Kidney (tissue), 14 donors: ENCODE measurements around the gene PPP1R9B. TPM values are rescaled to one million over a fixed set of nuclear protein-coding genes. Genes with fewer than 3 reads are reported as not detected.
A peak's percentile ranks its signal among the peaks of the same experiment; 100 is the strongest.

Source experiments
- DNase-seq, 5 donors: peaks; one replicate each; pipeline ENCODE4 v3.0.0-alpha.2; 2013 to 2020
- FAIRE-seq: peaks from 2 replicates; lab custom pipeline; 2012; peaks lifted over from hg19 to GRCh38; lab: Jason Lieb, UNC
- H3K27ac ChIP-seq, 2 donors: one replicate each; pipeline ENCODE4 v1.7.0; 2013; ENCODE audit warnings: low read depth in 2 of 2, low read length in 2 of 2, inconsistent platforms in 1 of 2
- H3K27me3 ChIP-seq: one replicate; pipeline ENCODE4 v1.7.1; 2013; ENCODE audit warnings: low read length, inconsistent platforms; ENCODE audit not compliant: control insufficient read depth, insufficient read depth
- H3K36me3 ChIP-seq, 3 donors: one replicate each; pipeline versions ENCODE4 v1.7.0 to v1.7.1; 2013; ENCODE audit warnings: low read length in 3 of 3, control low read depth in 1 of 3, inconsistent platforms in 1 of 3; ENCODE audit not compliant: insufficient read depth in 3 of 3, control insufficient read depth in 2 of 3
- H3K4me1 ChIP-seq, 3 donors: one replicate each; pipeline versions ENCODE4 v1.7.0 to v1.7.1; 2013; ENCODE audit warnings: low read length in 3 of 3, inconsistent platforms in 1 of 3, low read depth in 1 of 3; ENCODE audit not compliant: control insufficient read depth in 2 of 3, insufficient read depth in 2 of 3
- H3K4me3 ChIP-seq, 3 donors: one replicate each; pipeline versions ENCODE4 v1.7.0 to v1.8.1; 2013; ENCODE audit warnings: low read length in 3 of 3, control low read depth in 1 of 3, inconsistent platforms in 1 of 3
- H3K9ac ChIP-seq, 3 donors: one replicate each; pipeline versions ENCODE4 v1.7.0 to v1.7.1; 2013; ENCODE audit warnings: low read length in 3 of 3, control low read depth in 1 of 3, inconsistent platforms in 1 of 3
- H3K9me3 ChIP-seq, 3 donors: one replicate each; pipeline versions ENCODE4 v1.7.0 to v1.7.1; 2013; ENCODE audit warnings: low read length in 3 of 3, control low read depth in 1 of 3, inconsistent platforms in 1 of 3; ENCODE audit not compliant: control insufficient read depth in 2 of 3, insufficient read depth in 1 of 3
- intact Hi-C: fragments of 100-400 bp; cut with DNase I; formaldehyde crosslinking; loops from one replicate; pipeline ENCODE4 v1.11.1; 2022
- polyA plus RNA-seq: library from polyadenylated mRNA; stranded (reverse); fragments of 350-450 nt; fragmentation: Illumina TruSeq; extraction: RNeasy Lipid Tissue Mini Kit (QIAGEN cat#74804); gene quantifications from one replicate; pipeline ENCODE4 v1.2.3, GENCODE V29; 2014; ENCODE audit warnings: low read depth, low replicate concordance; ENCODE audit not compliant: insufficient read depth
- total RNA-seq: library from RNA; stranded (reverse); fragmentation: NEBNext Ultra II Directional; extraction: Animal tissue kit (Norgen Biotek cat#: 25700); gene quantifications from one replicate; pipeline ENCODE4 v1.2.1, GENCODE V29; 2021
- TF ChIP-seq, protein P1 (sequence below): IDR thresholded peaks from 3 replicates; pipeline ENCODE4 v1.5.1; 2012; ENCODE audit warnings: mild to moderate bottlenecking, moderate library complexity, borderline replicate concordance; ENCODE audit not compliant: insufficient read depth; ENCODE audit errors: extremely low read depth
- donor health status: control.
- donor health status: control.
- donor health status: control.
- donor health status: control.
- donor health status: control.
- donor health status: DM: yes; HTN: yes; CAD: no.
- donor health status: Normal renal cell carcinoma (clear cell type).

Gene PPP1R9B
- total and polyA plus RNA-seq, 2 donors from 2014 or later: 17.1 to 64.4 TPM

DNA sequence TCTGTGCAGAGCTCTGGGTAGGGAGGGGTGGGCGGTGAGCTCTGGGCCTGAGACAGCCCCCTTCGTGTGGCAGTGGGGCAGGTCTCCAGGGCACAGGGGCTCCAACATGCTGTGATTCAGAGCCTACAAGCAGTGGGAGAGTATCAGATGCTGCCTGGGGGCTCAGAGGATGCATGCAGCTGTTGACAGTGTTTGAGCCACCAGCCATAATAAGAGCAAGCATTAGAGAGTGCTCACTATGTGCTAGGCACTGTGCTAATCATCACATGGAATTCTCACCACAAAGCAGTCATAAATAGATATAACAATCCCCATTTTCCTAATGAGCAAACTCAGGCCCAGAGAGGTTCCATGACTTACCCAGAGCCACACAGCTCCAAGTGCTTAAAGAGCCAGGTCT lies 47.2 kb downstream of the PPP1R9B start:
- intact Hi-C loops: no loop called here
- Histone ChIP-seq H3K4me1 (peaks cover 0 to 46% (median 39%) of the 10 kb centered on the region in 3 donors), H3K27ac (peak overlapping the region; percentile 83 to 94), H3K9ac (peak overlapping the region in 1 of 3 donors; percentile 65), H3K27me3 (no peaks in the 10 kb centered on the region), H3K4me3 (no peak overlapping the region), H3K36me3 (peaks cover 4 to 67% (median 20%) of the 10 kb centered on the region in 3 donors), H3K9me3 (no peaks in the 10 kb centered on the region)
- TF ChIP-seq, protein P1, sequence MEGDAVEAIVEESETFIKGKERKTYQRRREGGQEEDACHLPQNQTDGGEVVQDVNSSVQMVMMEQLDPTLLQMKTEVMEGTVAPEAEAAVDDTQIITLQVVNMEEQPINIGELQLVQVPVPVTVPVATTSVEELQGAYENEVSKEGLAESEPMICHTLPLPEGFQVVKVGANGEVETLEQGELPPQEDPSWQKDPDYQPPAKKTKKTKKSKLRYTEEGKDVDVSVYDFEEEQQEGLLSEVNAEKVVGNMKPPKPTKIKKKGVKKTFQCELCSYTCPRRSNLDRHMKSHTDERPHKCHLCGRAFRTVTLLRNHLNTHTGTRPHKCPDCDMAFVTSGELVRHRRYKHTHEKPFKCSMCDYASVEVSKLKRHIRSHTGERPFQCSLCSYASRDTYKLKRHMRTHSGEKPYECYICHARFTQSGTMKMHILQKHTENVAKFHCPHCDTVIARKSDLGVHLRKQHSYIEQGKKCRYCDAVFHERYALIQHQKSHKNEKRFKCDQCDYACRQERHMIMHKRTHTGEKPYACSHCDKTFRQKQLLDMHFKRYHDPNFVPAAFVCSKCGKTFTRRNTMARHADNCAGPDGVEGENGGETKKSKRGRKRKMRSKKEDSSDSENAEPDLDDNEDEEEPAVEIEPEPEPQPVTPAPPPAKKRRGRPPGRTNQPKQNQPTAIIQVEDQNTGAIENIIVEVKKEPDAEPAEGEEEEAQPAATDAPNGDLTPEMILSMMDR: no peak
- FAIRE-seq (no peak), DNase-seq (peak in 1 of 5 donors; percentile 50)

DNA sequence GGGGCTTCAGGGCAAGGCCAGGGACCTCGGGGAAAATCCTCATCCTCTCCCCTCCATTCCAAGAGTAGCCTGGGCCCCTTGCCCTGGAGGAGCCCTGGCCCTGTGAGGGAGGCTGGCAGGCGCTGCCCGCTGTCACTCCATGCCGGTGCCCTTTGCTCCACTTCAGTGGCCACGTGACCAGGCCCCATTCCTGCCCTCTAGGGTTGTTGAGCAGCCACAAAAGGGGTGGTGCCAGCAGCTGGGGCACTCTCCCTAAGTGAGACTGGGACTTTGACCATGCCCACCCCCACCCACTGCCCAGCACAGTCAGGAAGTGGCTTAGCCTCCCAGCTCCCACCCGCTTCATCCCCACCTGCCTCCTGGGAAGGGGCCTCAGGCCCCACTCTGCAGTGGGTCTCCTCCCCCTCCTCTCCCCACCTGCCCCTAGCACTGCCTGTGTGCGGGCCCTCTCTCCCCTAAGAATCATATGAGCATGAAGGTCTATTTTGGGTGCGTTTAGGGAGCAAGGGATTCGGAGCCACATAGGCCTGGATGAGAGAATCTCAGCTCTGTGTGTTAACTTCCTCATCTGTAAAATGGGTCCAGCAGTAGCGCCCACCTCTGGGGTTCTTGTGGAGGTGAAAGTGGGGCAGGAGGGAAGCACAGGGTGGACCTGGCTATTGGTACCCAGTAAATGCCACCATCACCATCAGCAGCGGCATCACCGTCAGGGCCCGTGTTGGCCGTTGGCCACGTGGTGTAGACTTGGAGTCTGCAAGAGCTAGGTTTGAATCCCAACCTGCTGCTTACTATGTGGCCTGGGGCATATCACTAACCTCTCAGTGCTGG lies 48.1 kb downstream of the PPP1R9B start:
- Histone ChIP-seq H3K4me3 (peak overlapping the region in 1 of 3 donors; percentile 48), H3K27me3 (no peaks in the 10 kb centered on the region), H3K36me3 (peaks cover 7 to 67% (median 13%) of the 10 kb centered on the region in 3 donors), H3K9me3 (no peaks in the 10 kb centered on the region), H3K9ac (peak overlapping the region in 1 of 3 donors; percentile 70), H3K27ac (peak overlapping the region; percentile 90 to 94), H3K4me1 (peaks cover 0 to 52% (median 45%) of the 10 kb centered on the region in 3 donors)
- TF ChIP-seq, protein P1: no peak
- intact Hi-C loops: no loop called here
- FAIRE-seq (no peak), DNase-seq (peak; percentile 81 to 90 (median 85))

DNA sequence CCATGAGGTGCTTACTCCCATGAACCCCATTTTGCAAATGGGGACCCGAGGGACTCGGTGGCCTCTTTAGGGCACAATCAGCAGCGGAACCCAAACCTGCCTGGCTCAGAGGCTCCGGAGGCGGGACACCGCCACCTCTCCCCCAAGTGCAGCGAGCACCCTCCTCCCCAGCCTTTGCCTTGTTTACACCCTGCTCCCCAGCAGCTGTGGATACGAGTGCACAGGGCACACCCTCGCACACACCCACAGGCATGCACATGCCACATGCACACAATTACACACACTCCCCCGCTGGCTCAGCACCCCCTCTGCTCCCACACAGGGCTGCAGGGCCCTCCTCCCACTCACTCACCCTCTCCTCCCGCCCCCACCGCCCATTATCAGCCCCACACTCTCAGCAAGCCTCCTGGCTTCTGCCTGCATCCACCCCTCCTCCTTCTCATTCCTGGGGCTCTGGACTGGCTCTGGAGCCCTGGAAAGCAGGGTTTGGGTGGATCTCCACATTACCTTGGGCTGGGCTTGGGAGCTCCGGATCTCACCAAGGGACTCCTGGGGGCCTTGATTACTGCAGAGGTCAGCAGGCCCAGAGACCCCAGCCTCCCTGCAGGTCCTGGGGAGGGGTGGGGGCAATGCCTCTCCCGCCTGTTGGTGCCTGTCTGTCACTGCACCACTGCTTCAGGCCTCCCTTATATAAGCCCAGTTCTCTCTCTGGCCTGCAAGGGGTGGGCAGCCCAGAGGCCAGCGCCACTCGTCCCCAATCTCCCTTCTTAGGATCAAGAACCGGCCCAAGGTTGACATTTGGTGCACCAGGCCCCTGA lies 48.9 kb downstream of the PPP1R9B start:
- Histone ChIP-seq H3K4me3 (peak overlapping the region in 1 of 3 donors; percentile 25), H3K4me1 (peaks cover 0 to 60% (median 52%) of the 10 kb centered on the region in 3 donors), H3K36me3 (peaks cover 7 to 63% (median 9%) of the 10 kb centered on the region in 3 donors), H3K27me3 (no peaks in the 10 kb centered on the region), H3K27ac (peak overlapping the region; percentile 90 to 94), H3K9ac (peak overlapping the region in 1 of 3 donors; percentile 70), H3K9me3 (no peaks in the 10 kb centered on the region)
- intact Hi-C loops: no loop called here
- DNase-seq: peak; percentile 78 to 91 (median 86)
- TF ChIP-seq, protein P1: no peak
- FAIRE-seq: no peak
